Measurements from ENCODE around the gene CAMSAP1. TPM values are rescaled to one million over a fixed set of nuclear protein-coding genes. Genes with fewer than 3 reads are reported as not detected.

CAMSAP1 gene
- total RNA-seq, 4 donors from 2014 or later: 15.6 to 61.2 (median 43.2) TPM

DNA sequence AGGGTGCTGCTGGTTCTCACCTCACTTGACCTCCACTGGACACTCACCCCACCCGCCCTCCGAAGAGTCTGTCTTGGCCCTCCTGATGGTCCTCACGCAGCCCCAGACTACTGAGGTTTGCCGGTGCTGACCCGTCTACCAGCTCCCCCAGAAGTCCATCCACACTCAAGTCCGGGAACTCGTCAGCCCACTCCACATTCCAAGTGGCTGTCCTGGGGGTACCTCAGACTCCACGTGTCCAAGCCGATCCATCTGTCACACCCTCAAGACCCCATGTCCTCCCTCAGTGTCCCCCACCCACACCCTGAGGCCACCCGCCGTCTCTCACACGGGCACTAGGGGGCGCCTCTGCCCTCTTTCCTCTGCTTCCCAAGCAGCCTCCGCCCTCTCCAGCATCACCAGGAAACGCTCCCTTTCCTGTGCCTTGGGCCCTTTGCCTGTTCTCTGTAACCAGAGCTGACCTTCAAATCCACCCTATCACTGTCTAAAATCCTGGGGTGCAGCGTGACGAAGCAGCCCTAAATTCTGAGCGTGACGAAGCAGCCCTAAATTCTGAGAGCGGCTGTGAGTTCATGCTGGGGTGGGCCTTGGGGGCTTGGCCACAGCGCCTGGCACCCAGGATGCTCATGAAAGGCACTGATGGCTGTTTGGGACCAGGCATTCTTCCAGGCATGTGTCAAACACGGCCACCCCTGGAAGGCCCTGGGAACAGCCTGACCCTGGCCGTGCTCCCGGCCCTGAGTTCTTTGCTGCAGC, 109.7 kb downstream of the CAMSAP1 start:
- no peaks in the 10 kb centered on the region for H3K4me1 ChIP-seq
- no peak for DNase-seq
- H3K9me3 ChIP-seq: no peaks in the 10 kb centered on the region
- no peaks in the 10 kb centered on the region for H3K36me3 ChIP-seq
- no peak for TF ChIP-seq POLR2A (IDR thresholded peaks at IDR 0.05)
- TF ChIP-seq, protein P1, sequence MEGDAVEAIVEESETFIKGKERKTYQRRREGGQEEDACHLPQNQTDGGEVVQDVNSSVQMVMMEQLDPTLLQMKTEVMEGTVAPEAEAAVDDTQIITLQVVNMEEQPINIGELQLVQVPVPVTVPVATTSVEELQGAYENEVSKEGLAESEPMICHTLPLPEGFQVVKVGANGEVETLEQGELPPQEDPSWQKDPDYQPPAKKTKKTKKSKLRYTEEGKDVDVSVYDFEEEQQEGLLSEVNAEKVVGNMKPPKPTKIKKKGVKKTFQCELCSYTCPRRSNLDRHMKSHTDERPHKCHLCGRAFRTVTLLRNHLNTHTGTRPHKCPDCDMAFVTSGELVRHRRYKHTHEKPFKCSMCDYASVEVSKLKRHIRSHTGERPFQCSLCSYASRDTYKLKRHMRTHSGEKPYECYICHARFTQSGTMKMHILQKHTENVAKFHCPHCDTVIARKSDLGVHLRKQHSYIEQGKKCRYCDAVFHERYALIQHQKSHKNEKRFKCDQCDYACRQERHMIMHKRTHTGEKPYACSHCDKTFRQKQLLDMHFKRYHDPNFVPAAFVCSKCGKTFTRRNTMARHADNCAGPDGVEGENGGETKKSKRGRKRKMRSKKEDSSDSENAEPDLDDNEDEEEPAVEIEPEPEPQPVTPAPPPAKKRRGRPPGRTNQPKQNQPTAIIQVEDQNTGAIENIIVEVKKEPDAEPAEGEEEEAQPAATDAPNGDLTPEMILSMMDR (IDR thresholded peaks at IDR 0.05): peak in 2 of 4 experiments; percentile 15 to 23
- intact Hi-C loops (cut with DNase I; ENCODE audit: low total_unique reads): no loop called here
- no peaks in the 10 kb centered on the region for H3K27me3 ChIP-seq
- H3K27ac ChIP-seq: no peak overlapping the region
- H3K4me3 ChIP-seq: no peak overlapping the region

DNA sequence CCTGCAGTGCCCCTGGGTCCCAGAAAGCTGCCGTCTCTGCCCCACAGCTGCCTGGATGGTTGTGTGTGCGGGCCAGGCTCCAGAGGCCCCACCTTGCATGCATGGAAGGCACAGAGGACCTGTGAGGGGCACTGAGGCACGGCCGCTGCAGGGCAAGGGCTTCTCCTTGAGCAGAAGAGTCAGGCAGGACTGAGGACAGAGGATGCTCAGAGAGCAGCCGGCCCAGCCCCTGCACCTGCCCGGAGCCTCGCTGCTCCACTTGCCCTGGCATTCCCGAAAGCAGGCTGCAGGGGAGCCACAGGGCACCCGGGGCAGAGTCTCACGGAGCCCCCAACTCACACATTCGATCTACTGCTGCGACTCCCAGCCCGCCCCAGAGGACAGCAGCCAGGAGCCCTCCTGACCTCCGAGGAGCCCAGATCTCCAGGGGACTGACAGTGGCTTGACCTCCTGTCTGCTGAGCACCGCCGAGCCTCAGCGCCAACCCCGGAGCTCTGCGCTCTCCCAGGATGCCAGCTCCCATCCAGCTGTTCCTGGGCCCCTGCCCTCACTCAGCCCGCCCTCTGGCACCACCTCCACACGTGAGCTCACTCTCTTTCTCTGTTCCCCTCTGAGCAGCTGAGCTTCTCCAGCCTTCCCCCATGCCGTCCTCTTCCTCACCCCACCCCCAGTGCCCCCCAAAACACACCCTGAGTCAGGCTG, 110.4 kb downstream of the CAMSAP1 start:
- no peaks in the 10 kb centered on the region for H3K36me3 ChIP-seq
- no peak overlapping the region for H3K4me3 ChIP-seq
- no peak overlapping the region for H3K27ac ChIP-seq
- H3K27me3 ChIP-seq: no peaks in the 10 kb centered on the region
- TF ChIP-seq, protein P1 (IDR thresholded peaks at IDR 0.05): no peak
- no peak for TF ChIP-seq POLR2A (IDR thresholded peaks at IDR 0.05)
- intact Hi-C loops (cut with DNase I; ENCODE audit: low total_unique reads): no loop called here
- H3K9me3 ChIP-seq: no peaks in the 10 kb centered on the region
- H3K4me1 ChIP-seq: no peaks in the 10 kb centered on the region
- DNase-seq: no peak

DNA sequence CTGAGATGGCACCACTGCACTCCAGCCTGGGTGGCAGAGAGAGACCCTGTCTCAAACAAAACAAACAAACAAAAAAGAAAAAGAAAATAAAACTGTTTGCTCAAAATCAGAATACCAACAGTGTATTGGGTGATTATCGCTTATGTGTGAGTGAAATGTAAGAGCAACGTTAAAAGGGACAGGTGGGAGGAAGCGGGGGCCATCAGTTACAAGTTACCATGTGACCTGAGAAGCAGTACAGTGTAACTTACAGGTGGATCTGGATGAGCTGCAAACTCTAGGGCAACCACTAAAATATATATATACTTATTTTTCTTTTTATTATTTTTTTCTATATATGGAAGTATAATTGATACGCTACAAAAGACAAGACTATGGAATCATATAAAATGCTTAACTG, 112.0 kb downstream of the CAMSAP1 start:
- TF ChIP-seq, protein P1 (IDR thresholded peaks at IDR 0.05): no peak
- TF ChIP-seq POLR2A (IDR thresholded peaks at IDR 0.05): no peak
- Histone ChIP-seq H3K4me3 (no peak overlapping the region), H3K27me3 (no peaks in the 10 kb centered on the region), H3K9me3 (no peaks in the 10 kb centered on the region), H3K36me3 (no peaks in the 10 kb centered on the region), H3K27ac (no peak overlapping the region), H3K4me1 (no peaks in the 10 kb centered on the region)
- DNase-seq: no peak
- intact Hi-C loops (cut with DNase I; ENCODE audit: low total_unique reads): no loop called here

DNA sequence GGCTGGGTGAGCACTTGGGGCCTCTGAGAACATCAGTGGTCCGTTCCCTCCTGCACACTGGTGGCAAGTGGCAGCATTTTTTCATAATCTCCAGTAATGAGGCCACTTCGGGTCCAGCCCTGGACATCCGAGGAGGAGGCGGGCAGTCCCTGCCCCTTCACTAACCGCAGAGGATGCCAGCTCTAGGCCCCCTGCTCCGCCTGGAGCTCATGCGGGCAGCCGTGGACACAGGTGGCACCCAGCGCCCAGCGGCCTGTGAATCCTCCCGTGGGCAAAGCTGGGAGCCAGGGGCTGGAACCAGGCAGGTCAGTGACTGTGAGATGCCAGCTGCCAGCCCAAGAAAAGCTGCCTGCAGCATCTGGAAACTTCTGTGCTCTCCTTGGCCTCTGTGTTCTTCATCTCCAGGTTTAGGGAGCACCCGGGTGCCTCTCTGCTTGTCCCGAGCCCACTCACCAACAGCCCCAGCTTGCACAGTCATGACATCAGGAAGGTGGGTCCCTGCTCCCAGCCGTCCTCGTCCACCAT, 112.9 kb downstream of the CAMSAP1 start:
- Histone ChIP-seq H3K27ac (no peak overlapping the region), H3K4me3 (no peak overlapping the region), H3K9me3 (no peaks in the 10 kb centered on the region), H3K36me3 (no peaks in the 10 kb centered on the region), H3K4me1 (no peaks in the 10 kb centered on the region), H3K27me3 (no peaks in the 10 kb centered on the region)
- intact Hi-C loops (cut with DNase I; ENCODE audit: low total_unique reads): no loop called here
- TF ChIP-seq, protein P1 (IDR thresholded peaks at IDR 0.05): no peak
- TF ChIP-seq POLR2A (IDR thresholded peaks at IDR 0.05): no peak
- no peak for DNase-seq

DNA sequence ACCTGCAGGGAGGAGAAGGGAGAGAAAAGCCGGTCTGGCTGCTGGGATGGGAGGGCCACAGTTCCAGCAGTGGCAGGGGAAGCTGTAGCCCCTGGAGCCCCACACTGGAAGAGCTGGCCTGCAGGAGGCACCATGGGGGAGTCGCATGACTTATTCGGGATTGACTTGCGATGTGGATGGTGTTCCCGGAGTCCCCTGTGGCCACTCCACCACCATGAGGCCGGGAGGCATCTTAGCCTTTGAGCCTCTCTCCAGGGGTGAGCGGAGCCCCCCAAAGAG, 113.3 kb downstream of the CAMSAP1 start:
- Histone ChIP-seq H3K27me3 (no peaks in the 10 kb centered on the region), H3K4me3 (no peak overlapping the region), H3K4me1 (no peaks in the 10 kb centered on the region), H3K27ac (no peak overlapping the region), H3K9me3 (no peaks in the 10 kb centered on the region), H3K36me3 (no peaks in the 10 kb centered on the region)
- intact Hi-C loops (cut with DNase I; ENCODE audit: low total_unique reads): no loop called here
- DNase-seq: no peak
- no peak for TF ChIP-seq POLR2A (IDR thresholded peaks at IDR 0.05)
- TF ChIP-seq, protein P1 (IDR thresholded peaks at IDR 0.05): no peak
